ENCODE data around the gene TMEM72.

TMEM72 gene

GRCh38 chr10:44936314-44936975 is 25.3 kb downstream of the TMEM72 start:
- no peak for TF ChIP-seq CTCF (IDR thresholded peaks at IDR 0.05; ENCODE audit: low read depth, low read length, missing control alignments)

GRCh38 chr10:44937196-44938005 is 26.3 kb downstream of the TMEM72 start:
- DNase-seq (ENCODE audit: extremely low read depth, low read depth) = no peak
- no peak for TF ChIP-seq CTCF (IDR thresholded peaks at IDR 0.05; ENCODE audit: low read depth, low read length, missing control alignments)
- no peak overlapping the region for H3K4me3 ChIP-seq (replicated peaks; ENCODE audit: low read depth, low read length)

More at GRCh38 chr10:44936314-44936975, 25.3 kb downstream of the TMEM72 start:
- DNase-seq (ENCODE audit: extremely low read depth, low read depth) = no peak
- H3K4me3 ChIP-seq (replicated peaks; ENCODE audit: low read depth, low read length) = no peak overlapping the region

GRCh38 chr10:44938956-44939355 is 27.8 kb downstream of the TMEM72 start:
- no peak for TF ChIP-seq CTCF (IDR thresholded peaks at IDR 0.05; ENCODE audit: low read depth, low read length, missing control alignments)
- H3K4me3 ChIP-seq (replicated peaks; ENCODE audit: low read depth, low read length) = no peak overlapping the region
- DNase-seq (ENCODE audit: extremely low read depth, low read depth) = no peak

- no peak for TF ChIP-seq CTCF (IDR thresholded peaks at IDR 0.05; ENCODE audit: low read depth, low read length, missing control alignments)
- no peak overlapping the region for H3K4me3 ChIP-seq (replicated peaks; ENCODE audit: low read depth, low read length)
- DNase-seq (ENCODE audit: extremely low read depth, low read depth) = no peak
Observed at GRCh38 chr10:44939691-44940401, 28.7 kb downstream of the TMEM72 start.

- no peak overlapping the region for H3K4me3 ChIP-seq (replicated peaks; ENCODE audit: low read depth, low read length)
- TF ChIP-seq CTCF (IDR thresholded peaks at IDR 0.05; ENCODE audit: low read depth, low read length, missing control alignments) = no peak
- no peak for DNase-seq (ENCODE audit: extremely low read depth, low read depth)
Observed at GRCh38 chr10:44944354-44944753, 33.2 kb downstream of the TMEM72 start.

- no peak overlapping the region for H3K4me3 ChIP-seq (replicated peaks; ENCODE audit: low read depth, low read length)
- no peak for DNase-seq (ENCODE audit: extremely low read depth, low read depth)
- TF ChIP-seq CTCF (IDR thresholded peaks at IDR 0.05; ENCODE audit: low read depth, low read length, missing control alignments) = no peak
Observed at GRCh38 chr10:44946205-44946604, 35.1 kb downstream of the TMEM72 start.
